RWPE1 (cell line): ENCODE measurements around the gene HELLS.
"Not testable (repeated sequence)": the region's sequence is repeated elsewhere in the genome, so short reads cannot be mapped to it uniquely, and the experiment has no call there.

Experiments used
- CTCF ChIA-PET: fragments of 350-600 bp; sonication (Branson Sonifier 250); formaldehyde crosslinking; extraction: SDS; loops from one replicate; lab custom pipeline; 2021; lab: Yijun Ruan, JAX
- POLR2A ChIA-PET: fragments of 400-600 bp; formaldehyde crosslinking; extraction: SDS; loops from one replicate; lab custom pipeline; 2020; ENCODE audit warnings: antibody characterized with exemption; ENCODE audit not compliant: low non-redundant PET; lab: Yijun Ruan, JAX
- DNase-seq: peaks from one replicate; pipeline ENCODE4 v3.0.0; 2012; ENCODE audit warnings: low spot score
- H3K27ac ChIP-seq: fragments of 450-650 bp; 2 replicates; pipeline ENCODE4 v1.5.1; 2017
- TF ChIP-seq, protein P1 (sequence below): fragments of 450-650 bp; conservative IDR thresholded peaks from 2 replicates; pipeline ENCODE4 v1.5.1; 2017; ENCODE audit warnings: low read depth, mild to moderate bottlenecking

The HELLS gene

DNA sequence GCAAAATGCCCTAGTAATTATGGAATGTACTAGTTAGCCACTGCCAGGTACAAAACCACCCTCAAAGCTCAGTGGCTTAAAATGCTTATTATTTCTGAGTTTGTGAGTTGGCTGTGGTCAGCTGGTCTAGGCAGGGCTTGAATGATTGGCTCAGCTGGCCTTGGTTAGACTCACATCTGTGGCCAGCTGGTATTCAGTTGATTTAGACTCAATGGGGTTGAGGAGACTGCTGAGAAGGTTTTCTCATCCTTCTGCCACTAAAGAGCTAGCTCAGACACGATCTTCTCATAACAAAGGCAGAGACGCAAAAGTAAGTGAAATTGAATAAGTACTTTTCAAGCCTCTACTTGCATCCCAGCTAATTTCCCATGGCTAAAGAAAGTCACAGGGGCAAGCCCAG, 80.9 kb downstream of the HELLS start:
- TF ChIP-seq, protein P1, sequence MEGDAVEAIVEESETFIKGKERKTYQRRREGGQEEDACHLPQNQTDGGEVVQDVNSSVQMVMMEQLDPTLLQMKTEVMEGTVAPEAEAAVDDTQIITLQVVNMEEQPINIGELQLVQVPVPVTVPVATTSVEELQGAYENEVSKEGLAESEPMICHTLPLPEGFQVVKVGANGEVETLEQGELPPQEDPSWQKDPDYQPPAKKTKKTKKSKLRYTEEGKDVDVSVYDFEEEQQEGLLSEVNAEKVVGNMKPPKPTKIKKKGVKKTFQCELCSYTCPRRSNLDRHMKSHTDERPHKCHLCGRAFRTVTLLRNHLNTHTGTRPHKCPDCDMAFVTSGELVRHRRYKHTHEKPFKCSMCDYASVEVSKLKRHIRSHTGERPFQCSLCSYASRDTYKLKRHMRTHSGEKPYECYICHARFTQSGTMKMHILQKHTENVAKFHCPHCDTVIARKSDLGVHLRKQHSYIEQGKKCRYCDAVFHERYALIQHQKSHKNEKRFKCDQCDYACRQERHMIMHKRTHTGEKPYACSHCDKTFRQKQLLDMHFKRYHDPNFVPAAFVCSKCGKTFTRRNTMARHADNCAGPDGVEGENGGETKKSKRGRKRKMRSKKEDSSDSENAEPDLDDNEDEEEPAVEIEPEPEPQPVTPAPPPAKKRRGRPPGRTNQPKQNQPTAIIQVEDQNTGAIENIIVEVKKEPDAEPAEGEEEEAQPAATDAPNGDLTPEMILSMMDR: no peak
- H3K27ac ChIP-seq: no peak overlapping the region
- POLR2A ChIA-PET: no interaction called here
- CTCF ChIA-PET: interaction anchor here (0.6 to 1.2 kb wide), 2 partner anchors 13 to 29 kb away, joined by 3 to 4 read pairs; no protein-coding TSS in a partner anchor
- DNase-seq: no peak

- ChIA-PET POLR2A (no interaction called here), CTCF (interaction anchor here (0.6 to 1.2 kb wide), 2 partner anchors 30 to 34 kb away, joined by 3 read pairs; no protein-coding TSS in a partner anchor)
- no peak overlapping the region for H3K27ac ChIP-seq
- TF ChIP-seq, protein P1: no peak
- no peak for DNase-seq
Measured at GRCh38 chr10:94627511-94627910, 81.9 kb downstream of the HELLS start.

GRCh38 chr10:94630017-94630688, 84.6 kb downstream of the HELLS start:
- CTCF ChIA-PET: interaction anchor here (0.6 kb wide), 2 partner anchors 51 to 769 kb away, joined by 3 to 4 read pairs; no protein-coding TSS in a partner anchor
- TF ChIP-seq, protein P1: peak; percentile 63
- H3K27ac ChIP-seq: no peak overlapping the region
- POLR2A ChIA-PET: no interaction called here
- DNase-seq: peak; percentile 48

DNA sequence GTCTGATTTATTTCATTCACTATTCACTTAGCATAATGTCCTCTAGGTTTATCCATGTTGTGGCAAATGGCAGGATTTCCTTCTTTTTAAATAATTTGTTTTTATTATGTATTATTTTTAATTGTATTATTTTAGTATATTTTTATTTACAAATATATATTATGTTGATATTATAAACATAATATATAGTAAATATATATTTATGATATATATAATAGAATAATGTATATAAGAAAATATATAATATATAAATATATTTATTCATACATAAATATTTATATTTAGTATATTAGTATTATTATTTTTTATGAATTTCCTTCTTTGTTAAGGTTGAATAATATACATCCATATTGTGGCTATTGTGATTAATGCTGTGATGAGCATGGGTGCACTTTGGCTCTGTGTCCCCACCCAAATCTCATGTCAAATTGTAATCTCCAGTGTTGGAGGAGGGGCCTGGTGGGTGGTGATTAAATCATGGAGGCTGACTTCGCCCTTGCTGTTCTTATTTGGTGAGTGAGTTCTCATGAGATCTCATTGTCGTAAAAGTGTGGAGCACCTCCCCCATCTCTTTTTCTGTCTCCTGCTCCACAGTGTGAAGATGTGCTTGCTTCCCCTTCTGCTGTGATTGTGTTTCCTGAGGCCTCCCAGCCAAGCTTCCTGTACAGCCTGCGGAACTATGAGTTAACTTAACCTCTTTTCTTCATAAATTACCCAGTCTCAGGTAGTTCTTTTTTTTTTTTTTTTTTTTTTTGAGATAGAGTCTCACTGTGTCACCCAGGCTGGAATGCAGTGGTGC, 85.7 kb downstream of the HELLS start:
- H3K27ac ChIP-seq: no peak overlapping the region
- ChIA-PET CTCF (no interaction called here), POLR2A (no interaction called here)
- DNase-seq: no peak
- TF ChIP-seq, protein P1: no peak

GRCh38 chr10:94632954-94633353, 87.4 kb downstream of the HELLS start:
- TF ChIP-seq, protein P1: no peak
- POLR2A ChIA-PET: no interaction called here
- CTCF ChIA-PET: no interaction called here

DNA sequence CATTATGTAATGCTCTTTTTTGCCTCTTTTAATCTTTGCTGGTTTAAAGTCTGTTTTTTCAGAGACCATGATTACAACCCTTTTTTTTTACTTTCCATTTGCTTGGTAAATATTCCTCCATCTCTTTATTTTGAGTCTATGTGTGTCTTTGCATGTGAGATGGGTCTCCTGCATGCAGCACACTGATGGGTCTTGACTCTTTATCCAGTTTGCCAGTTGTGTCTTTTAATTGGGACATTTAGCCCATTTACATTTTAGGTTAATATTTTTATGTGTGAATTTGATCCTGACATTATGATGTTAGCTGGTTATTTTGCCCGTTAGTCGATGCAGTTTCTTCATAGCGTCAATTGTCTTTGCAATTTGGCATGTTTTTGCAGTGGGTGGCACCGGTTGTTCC, 92.5 kb downstream of the HELLS start:
- CTCF ChIA-PET: interaction anchor here (0.5 to 0.7 kb wide), 2 partner anchors 375 to 605 kb away, joined by 3 to 4 read pairs; no protein-coding TSS in a partner anchor

More at GRCh38 chr10:94632954-94633353, 87.4 kb downstream of the HELLS start:
- DNase-seq: no peak
- H3K27ac ChIP-seq: no peak overlapping the region

More for the DNA sequence above, 92.5 kb downstream of the HELLS start:
- POLR2A ChIA-PET, DNase-seq, H3K27ac ChIP-seq: not testable (repeated sequence)
